WTC11 (cell line): ENCODE results near the gene METTL22.

Experiments used
- ATF2 ChIP-seq: sonication (generic); formaldehyde crosslinking; IDR thresholded peaks from 2 replicates; pipeline ENCODE4 v1.8.1; 2022; ENCODE audit warnings: low read depth, missing genetic modification reagents, borderline replicate concordance
- ATF6 ChIP-seq: sonication (generic); formaldehyde crosslinking; IDR thresholded peaks from 2 replicates; pipeline ENCODE4 v1.8.1; 2023; ENCODE audit warnings: mild to moderate bottlenecking, missing genetic modification reagents
- CTCF ChIP-seq: fragments of 200-600 bp; IDR thresholded peaks from 2 replicates; pipeline ENCODE4 v1.8.0; 2022; ENCODE audit warnings: antibody characterized with exemption
- FOXK1 ChIP-seq: sonication (generic); formaldehyde crosslinking; IDR thresholded peaks from 2 replicates; pipeline ENCODE4 v1.8.0; 2022; ENCODE audit warnings: mild to moderate bottlenecking, moderate library complexity, missing genetic modification reagents
- KAT7 ChIP-seq: sonication (generic); formaldehyde crosslinking; IDR thresholded peaks from 2 replicates; pipeline ENCODE4 v1.8.1; 2023; ENCODE audit warnings: missing genetic modification reagents, mild to moderate bottlenecking, borderline replicate concordance
- TEAD4 ChIP-seq: sonication (generic); formaldehyde crosslinking; IDR thresholded peaks from 2 replicates; pipeline ENCODE4 v1.8.0; 2022; ENCODE audit warnings: mild to moderate bottlenecking, missing genetic modification reagents
- ZNF138 ChIP-seq: sonication (generic); formaldehyde crosslinking; conservative IDR thresholded peaks from 2 replicates; pipeline ENCODE4 v1.8.1; 2022; ENCODE audit warnings: mild to moderate bottlenecking, moderate library complexity, missing genetic modification reagents
- TF ChIP-seq, protein P1 (sequence below): sonication (generic); formaldehyde crosslinking; IDR thresholded peaks from 2 replicates; pipeline ENCODE4 v1.8.0; 2022; ENCODE audit warnings: mild to moderate bottlenecking, missing genetic modification reagents
- TF ChIP-seq, protein P2 (sequence below): sonication (generic); formaldehyde crosslinking; conservative IDR thresholded peaks from 2 replicates; pipeline ENCODE4 v1.8.1; 2022; ENCODE audit warnings: mild to moderate bottlenecking, missing genetic modification reagents
- TF ChIP-seq, protein P3 (sequence below): sonication (generic); formaldehyde crosslinking; IDR thresholded peaks from 2 replicates; pipeline ENCODE4 v1.8.1; 2023; ENCODE audit warnings: mild to moderate bottlenecking, moderate library complexity, missing genetic modification reagents

DNA sequence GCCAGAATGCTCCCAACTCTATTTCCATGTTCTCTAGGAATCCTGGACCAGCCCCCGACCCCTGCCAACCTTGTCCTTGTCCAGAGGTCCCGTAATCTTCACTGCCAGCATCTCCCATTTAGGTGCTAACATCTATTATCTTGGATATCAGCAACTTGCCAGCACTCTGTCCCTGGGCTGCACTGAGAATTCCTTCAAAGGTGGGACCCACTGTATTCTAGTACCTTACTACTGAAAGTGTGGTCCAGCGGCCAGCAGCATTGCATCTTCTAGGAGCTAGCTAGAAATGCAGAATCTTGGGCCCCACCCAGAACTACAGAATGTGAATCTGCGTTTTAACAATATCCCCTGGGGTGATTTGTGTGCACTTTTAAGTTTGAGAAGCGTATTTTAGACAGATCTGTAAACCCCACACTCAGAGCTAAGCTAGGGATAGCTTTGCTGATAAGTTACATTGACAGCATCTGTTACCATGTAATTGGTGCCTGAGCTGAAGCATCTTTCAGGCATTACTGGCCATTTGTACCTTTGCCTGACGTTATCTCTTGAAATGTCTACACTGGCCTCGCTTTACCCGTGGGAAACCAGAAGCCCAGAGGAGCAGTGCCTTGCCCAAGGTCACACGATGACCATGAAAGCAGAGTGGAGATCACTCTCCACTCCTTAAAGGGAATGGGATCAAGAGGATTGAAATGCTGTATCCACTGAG, 61.2 kb downstream of the METTL22 start:
- TF ChIP-seq ZNF138 (no peak), ATF6 (CRISPR knock-in tag) (no peak), CTCF (no peak), KAT7 (CRISPR knock-in tag) (no peak), FOXK1 (no peak), TEAD4 (no peak), ATF2 (no peak)
- TF ChIP-seq, protein P1, sequence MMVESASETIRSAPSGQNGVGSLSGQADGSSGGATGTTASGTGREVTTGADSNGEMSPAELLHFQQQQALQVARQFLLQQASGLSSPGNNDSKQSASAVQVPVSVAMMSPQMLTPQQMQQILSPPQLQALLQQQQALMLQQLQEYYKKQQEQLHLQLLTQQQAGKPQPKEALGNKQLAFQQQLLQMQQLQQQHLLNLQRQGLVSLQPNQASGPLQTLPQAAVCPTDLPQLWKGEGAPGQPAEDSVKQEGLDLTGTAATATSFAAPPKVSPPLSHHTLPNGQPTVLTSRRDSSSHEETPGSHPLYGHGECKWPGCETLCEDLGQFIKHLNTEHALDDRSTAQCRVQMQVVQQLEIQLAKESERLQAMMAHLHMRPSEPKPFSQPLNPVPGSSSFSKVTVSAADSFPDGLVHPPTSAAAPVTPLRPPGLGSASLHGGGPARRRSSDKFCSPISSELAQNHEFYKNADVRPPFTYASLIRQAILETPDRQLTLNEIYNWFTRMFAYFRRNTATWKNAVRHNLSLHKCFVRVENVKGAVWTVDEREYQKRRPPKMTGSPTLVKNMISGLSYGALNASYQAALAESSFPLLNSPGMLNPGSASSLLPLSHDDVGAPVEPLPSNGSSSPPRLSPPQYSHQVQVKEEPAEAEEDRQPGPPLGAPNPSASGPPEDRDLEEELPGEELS (CRISPR knock-in tag): no peak
- TF ChIP-seq, protein P2, sequence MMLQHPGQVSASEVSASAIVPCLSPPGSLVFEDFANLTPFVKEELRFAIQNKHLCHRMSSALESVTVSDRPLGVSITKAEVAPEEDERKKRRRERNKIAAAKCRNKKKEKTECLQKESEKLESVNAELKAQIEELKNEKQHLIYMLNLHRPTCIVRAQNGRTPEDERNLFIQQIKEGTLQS (CRISPR knock-in tag): no peak
- TF ChIP-seq, protein P3, sequence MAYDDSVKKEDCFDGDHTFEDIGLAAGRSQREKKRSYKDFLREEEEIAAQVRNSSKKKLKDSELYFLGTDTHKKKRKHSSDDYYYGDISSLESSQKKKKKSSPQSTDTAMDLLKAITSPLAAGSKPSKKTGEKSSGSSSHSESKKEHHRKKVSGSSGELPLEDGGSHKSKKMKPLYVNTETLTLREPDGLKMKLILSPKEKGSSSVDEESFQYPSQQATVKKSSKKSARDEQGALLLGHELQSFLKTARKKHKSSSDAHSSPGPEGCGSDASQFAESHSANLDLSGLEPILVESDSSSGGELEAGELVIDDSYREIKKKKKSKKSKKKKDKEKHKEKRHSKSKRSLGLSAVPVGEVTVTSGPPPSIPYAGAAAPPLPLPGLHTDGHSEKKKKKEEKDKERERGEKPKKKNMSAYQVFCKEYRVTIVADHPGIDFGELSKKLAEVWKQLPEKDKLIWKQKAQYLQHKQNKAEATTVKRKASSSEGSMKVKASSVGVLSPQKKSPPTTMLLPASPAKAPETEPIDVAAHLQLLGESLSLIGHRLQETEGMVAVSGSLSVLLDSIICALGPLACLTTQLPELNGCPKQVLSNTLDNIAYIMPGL (CRISPR knock-in tag): no peak
